Dermis microvascular lymphatic vessel endothelial cell (primary cell): Measurements from ENCODE around the gene MARK3. TPM values are rescaled to one million over a fixed set of nuclear protein-coding genes. Genes with fewer than 3 reads are reported as not detected.

Experiments used
- DNase-seq, 2 donors: peaks; one replicate each; pipeline versions ENCODE4 v3.0.0 to v3.0.0-alpha.2; 2010; ENCODE audit warnings: low read depth in 2 of 2
- total RNA-seq: library from RNA; depleted of rRNA; stranded (reverse); fragments of >200 nt; gene quantifications from 2 replicates; pipeline ENCODE4 v1.2.1, GENCODE V29; 2014

MARK3 gene
- total RNA-seq, 1 donor from 2014 or later = 40.4 TPM

GRCh38 chr14:103393676-103394626, 8.7 kb downstream of the MARK3 start:
- peak; percentile 29 to 53 for DNase-seq

GRCh38 chr14:103395244-103395643, 10.0 kb downstream of the MARK3 start:
- DNase-seq = peak in 1 of 2 donors; percentile 31

DNA sequence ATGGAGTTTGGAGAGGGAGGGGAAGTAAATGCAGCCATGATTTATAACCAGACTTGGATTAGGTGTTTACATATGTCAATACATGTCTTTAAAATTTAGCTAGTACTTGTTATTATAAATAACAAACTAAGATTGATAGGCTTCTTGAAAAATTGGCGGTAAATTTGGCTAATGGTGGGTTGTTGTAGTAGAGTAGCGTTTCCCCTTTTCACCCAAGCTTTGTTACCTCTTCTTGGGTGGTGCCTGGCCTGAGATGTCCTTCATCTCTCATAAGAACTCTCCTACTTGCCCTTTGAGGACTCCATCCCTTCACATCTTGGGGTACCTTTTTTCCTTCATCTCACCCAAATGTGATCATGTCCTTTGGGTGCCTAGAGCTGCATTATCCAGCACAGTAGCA, 11.2 kb downstream of the MARK3 start:
- DNase-seq = no peak

GRCh38 chr14:103398427-103399195, 13.4 kb downstream of the MARK3 start:
- peak in 1 of 2 donors; percentile 32 for DNase-seq

- DNase-seq = no peak
Measured at GRCh38 chr14:103400537-103400936, 15.3 kb downstream of the MARK3 start.

GRCh38 chr14:103401223-103402214, 16.3 kb downstream of the MARK3 start:
- peak; percentile 26 to 81 for DNase-seq

DNA sequence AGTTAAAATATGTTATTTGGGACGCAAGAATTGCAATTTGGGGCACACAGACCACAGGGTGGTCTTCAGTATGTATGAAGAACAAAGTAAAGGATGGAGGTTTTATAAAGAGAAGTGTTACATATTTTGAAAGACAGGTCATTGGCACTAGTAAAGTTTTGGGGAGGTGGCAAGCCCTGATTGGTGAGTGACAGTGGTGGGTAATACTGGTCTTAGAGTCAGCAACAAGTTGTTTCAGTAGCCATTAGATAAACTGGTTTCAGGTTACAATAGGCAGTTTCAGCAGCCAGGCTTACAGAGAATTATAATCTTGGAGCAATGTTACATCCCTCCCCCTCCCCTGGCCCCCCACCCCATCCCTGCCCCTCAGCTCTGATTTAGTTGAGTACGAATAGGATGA, 17.5 kb downstream of the MARK3 start:
- peak in 1 of 2 donors; percentile 58 for DNase-seq

DNA sequence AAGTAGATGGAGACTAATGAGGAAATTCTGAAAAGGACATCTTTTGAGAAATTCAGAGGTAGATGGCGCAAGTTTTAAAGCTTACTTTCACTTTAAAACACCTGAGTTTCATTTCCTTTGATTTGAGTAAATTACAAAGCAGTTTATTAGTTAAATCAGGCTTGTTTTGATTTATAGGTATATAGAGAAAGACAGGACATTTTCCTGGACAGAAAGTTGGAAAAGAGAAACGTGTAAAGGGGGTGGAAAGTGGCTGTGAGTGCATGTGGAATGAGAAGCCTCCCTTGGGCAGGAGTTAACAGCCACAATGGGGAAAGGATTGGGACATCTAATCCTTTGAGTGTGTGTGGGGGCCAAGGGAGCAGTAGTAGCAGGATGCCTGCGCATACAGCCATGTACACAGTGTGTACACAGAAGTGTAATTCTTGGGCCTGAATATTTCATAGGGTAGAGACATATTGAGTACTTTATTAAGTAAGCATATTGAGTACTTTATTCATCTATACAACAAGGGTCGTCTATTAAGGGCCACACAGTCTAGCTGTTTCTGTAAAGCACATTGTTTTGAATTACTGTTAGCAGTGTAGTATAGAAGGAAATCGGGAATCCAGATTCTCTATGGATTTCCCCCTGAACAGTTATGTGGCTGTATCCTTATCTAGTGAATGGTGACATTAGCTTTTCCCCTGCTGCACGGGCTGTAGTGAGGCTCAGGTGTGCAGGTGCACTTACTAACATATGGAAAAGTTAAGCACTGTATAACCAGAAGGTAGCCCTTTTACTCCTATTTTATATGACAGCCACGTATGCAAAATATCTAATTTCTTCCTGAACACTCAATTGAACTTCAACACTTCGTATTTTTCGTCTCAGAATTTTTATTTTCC, 19.1 kb downstream of the MARK3 start:
- DNase-seq = no peak

DNA sequence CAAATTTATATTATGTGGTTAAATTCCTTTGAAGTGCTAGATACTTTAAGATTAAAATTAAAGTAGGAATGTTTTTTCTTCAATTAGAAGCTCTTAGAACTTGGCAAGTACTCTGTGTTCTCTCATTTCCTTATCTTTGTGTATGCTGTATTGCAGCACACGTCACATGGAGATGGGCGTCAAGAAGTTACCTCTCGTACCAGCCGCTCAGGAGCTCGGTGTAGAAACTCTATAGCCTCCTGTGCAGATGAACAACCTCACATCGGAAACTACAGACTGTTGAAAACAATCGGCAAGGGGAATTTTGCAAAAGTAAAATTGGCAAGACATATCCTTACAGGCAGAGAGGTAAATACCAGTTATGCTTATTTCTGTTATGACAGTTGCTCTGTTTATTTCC, 19.7 kb downstream of the MARK3 start:
- peak in 1 of 2 donors; percentile 27 for DNase-seq

DNA sequence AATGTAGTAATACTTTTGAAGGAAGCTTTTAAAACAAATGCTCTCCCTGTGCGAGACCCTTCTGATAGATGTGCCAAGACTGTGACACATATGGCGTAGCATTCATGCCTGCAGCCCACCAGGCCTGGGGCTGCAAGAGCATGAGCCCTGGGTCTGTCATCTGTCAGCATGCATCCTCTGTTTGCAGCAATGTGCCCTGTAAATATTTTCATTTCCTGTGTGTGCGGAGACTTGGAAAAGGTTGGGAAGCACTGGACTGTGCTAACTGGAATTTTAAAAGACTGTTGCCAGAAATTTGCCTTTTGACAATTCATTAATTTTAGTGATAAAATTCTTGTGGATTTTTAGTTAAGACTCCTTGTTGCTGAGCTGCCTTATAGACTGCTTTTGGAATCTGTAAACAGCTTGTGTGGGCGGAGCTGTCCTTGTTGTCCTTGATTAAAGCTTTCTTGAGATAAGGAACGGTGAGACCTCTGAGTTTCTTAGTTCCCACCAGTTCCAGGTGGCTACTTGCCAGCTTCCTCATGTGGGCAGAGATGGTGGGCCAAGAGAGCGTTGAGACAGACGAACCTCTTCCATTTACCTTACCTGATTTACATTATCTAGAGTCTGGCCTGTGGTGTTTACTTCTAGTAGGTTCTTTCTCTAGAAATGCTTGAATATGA, 23.4 kb downstream of the MARK3 start:
- peak in 1 of 2 donors; percentile 63 for DNase-seq

DNA sequence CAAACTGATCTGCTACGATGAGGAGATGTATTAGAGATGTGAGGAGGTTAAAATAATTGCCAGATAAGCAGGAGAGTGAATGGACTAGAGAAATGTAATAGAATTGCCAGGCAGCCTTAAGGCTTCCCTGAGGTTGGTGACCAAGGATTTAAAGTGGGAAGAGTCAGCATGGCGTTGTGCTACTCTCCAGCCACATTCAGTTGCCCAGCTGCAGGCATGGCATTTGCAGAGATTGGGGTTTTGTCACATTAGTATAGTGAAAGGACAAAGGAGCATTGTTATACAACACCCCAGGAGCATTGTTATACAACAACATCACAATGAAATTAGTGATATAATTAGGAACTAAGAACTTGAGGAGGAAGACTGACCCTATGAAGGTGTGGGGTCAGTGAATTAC, 31.7 kb downstream of the MARK3 start:
- DNase-seq = no peak

GRCh38 chr14:103418481-103418818, 33.2 kb downstream of the MARK3 start:
- DNase-seq = no peak

GRCh38 chr14:103421556-103421955, 36.3 kb downstream of the MARK3 start:
- no peak for DNase-seq

GRCh38 chr14:103423050-103423461, 37.8 kb downstream of the MARK3 start:
- peak in 1 of 2 donors; percentile 24 for DNase-seq

DNA sequence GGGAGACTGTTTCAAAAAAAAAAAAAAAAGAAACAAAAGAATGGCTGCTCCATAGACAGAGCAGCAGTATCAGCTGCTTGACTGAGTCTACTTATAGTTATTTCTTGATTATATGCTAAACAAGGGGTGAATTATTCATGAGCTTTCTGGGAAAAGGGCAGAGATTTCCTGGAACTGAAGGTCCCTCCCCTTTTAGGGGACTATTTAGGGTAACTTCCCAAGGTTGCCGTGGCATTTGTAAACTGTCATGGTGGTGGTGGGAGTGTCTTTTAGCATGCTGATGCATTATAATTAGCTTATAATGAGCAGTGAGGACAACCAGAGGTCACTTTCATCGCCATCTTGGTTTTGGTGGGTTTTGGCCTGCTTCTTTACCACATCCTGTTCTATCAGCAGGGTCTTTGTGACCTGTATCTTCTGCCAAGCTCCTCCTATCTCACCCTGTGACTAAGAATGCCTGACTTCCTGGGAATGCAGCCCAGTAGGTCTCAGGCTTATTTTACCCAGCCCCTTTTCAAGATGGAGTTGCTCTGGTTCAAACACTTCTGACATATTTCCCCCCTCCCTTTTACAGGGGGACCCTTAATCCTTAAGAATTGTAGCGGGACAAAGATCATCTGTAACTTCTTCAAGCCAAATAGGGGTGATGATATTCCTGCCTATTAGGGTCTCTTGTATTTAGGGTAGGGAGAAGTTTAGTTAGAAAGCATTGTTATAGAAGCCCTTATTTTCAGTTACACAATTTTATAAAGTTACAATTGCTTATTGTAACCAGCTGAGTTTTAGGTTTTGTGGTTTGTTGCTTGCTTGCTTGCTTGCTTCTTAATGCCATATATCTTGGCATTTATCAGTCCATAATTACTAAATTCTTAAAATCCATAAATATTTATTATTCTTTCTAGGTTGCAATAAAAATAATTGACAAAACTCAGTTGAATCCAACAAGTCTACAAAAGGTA, 42.5 kb downstream of the MARK3 start:
- peak in 1 of 2 donors; percentile 42 for DNase-seq

- DNase-seq = no peak
Measured at GRCh38 chr14:103428723-103429556, 43.7 kb downstream of the MARK3 start.

GRCh38 chr14:103430358-103430757, 45.1 kb downstream of the MARK3 start:
- DNase-seq = no peak

- no peak for DNase-seq
Measured at GRCh38 chr14:103432627-103433026, 47.4 kb downstream of the MARK3 start.
